Endothelial cell of coronary artery (primary cell): Measurements from ENCODE around the gene FMO4. TPM values are rescaled to one million over a fixed set of nuclear protein-coding genes. Genes with fewer than 3 reads are reported as not detected.

Source experiments
- total RNA-seq: library from RNA; depleted of rRNA; stranded (reverse); fragments of >200 nt; gene quantifications from 2 replicates; pipeline ENCODE4 v1.2.3, GENCODE V29; 2014

Gene FMO4, protein sequence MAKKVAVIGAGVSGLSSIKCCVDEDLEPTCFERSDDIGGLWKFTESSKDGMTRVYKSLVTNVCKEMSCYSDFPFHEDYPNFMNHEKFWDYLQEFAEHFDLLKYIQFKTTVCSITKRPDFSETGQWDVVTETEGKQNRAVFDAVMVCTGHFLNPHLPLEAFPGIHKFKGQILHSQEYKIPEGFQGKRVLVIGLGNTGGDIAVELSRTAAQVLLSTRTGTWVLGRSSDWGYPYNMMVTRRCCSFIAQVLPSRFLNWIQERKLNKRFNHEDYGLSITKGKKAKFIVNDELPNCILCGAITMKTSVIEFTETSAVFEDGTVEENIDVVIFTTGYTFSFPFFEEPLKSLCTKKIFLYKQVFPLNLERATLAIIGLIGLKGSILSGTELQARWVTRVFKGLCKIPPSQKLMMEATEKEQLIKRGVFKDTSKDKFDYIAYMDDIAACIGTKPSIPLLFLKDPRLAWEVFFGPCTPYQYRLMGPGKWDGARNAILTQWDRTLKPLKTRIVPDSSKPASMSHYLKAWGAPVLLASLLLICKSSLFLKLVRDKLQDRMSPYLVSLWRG
- total RNA-seq, result 0.36 and 0.47 TPM in 2 replicates

DNA sequence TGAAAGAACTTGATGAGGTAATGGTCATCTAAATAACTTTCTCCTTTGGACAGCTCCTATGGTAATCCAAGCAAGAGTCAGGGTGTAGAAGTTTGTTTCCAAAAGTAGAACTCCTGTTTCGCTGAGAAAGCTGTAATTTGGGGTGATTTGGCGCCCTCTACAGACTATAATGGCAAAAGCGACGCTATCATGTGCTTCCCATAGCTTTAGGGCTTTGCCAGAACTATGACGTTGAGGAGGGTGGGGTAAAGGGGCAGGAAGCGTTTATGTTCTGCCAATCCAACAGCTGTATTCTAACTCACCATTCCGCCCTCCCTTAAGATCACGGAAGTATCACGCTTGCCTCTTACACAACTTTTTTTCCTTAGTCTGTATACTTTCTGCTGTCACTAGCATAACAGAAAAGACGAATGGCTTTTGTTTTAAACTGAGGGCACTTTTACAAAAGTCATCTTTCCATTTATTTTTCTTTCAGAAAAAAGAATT is at the start of gene FMO4:
FMO4 (plus strand) TSS at position 349 of the 486 bp plus-strand sequence. CDS start 5,643 bp downstream, outside the sequence.

Other genes with a start within 250 kb of the FMO4 start
- 0.28 TPM in 1 of 2 replicates, not detected in the other for gene FMO3, start 223.3 kb upstream of the FMO4 start, total RNA-seq
- 0.47 TPM in 1 of 2 replicates, not detected in the other for gene FMO2, start 128.9 kb upstream of the FMO4 start, total RNA-seq
- not detected in 2 replicates for gene FMO1, start 65.7 kb upstream of the FMO4 start, total RNA-seq
- 43.0 and 55.7 TPM in 2 replicates for gene PRRC2C, start 171.3 kb downstream of the FMO4 start, total RNA-seq